GM12878 (cell line): ENCODE results near the gene CDH4. TPM values are rescaled to one million over a fixed set of nuclear protein-coding genes. Genes with fewer than 3 reads are reported as not detected.

Experiments used
- ATAC-seq: fragments of 200-7000 bp; cut with Tn5 transposase; 3 replicates; pipeline ENCODE4 v1.9.1; 2020; ENCODE audit warnings: mild to moderate bottlenecking, moderate library complexity
- BruUV-seq: library from RNA; stranded (reverse); fragments of 400-500 nt; replicated peaks from 2 replicates; lab custom pipeline; 2021; lab: Mats Ljungman, UMichigan
- CTCF ChIA-PET: fragments of 300-600 bp; sonication (Branson Sonifier 250); formaldehyde crosslinking; extraction: SDS; loops from one replicate; lab custom pipeline; 2021; ENCODE audit warnings: inconsistent platforms; lab: Yijun Ruan, JAX
- POLR2A ChIA-PET: fragments of 350-600 bp; formaldehyde crosslinking; extraction: SDS; loops from one replicate; lab custom pipeline; 2021; ENCODE audit warnings: inconsistent platforms; lab: Charles Lee
- RAD21 ChIA-PET: fragments of 300-600 bp; sonication (Branson Sonifier 250); formaldehyde crosslinking; loops from one replicate; lab custom pipeline; 2023; ENCODE audit warnings: antibody characterized with exemption; ENCODE audit not compliant: unreplicated experiment; lab: Charles Lee
- SMC1A ChIA-PET: fragments of 300-600 bp; sonication (Branson Sonifier 250); formaldehyde crosslinking; loops from one replicate; lab custom pipeline; 2023; ENCODE audit not compliant: unreplicated experiment, uncharacterized antibody; lab: Charles Lee
- DNase-seq: peaks from one replicate; pipeline ENCODE4 v3.0.0-alpha.2; 2011; ENCODE audit warnings: low read depth, low spot score
- FAIRE-seq: peaks from 3 replicates; lab custom pipeline; 2011; peaks lifted over from hg19 to GRCh38; lab: Jason Lieb, UNC
- H2AFZ ChIP-seq: 2 replicates; pipeline ENCODE4 v1.6.0; 2011; ENCODE audit warnings: low read depth, low read length, control low read depth; ENCODE audit not compliant: control insufficient read depth
- H3K27ac ChIP-seq: 2 replicates; pipeline ENCODE4 v1.5.1; 2011; ENCODE audit warnings: control low read depth; ENCODE audit not compliant: control insufficient read depth, insufficient read depth
- H3K27me3 ChIP-seq, 2 experiments: replicated peaks in 1 of 2; 2 replicates each; pipeline versions ENCODE4 v1.6.0 to v1.6.1; 2011; ENCODE audit warnings: low read length in 1 of 2; ENCODE audit not compliant: control insufficient read depth in 2 of 2, insufficient read depth in 2 of 2
- H3K36me3 ChIP-seq, 2 experiments: 2 replicates each; pipeline ENCODE4 v1.5.1; 2011; ENCODE audit warnings: low read length in 1 of 2; ENCODE audit not compliant: control insufficient read depth in 2 of 2, insufficient read depth in 2 of 2
- H3K4me1 ChIP-seq: 2 replicates; pipeline ENCODE4 v1.6.1; 2011; ENCODE audit warnings: mild to moderate bottlenecking, low read length, moderate library complexity, mixed read lengths; ENCODE audit not compliant: control insufficient read depth, insufficient read depth
- H3K4me2 ChIP-seq: 2 replicates; pipeline ENCODE4 v1.6.0; 2011; ENCODE audit warnings: control low read depth; ENCODE audit not compliant: control insufficient read depth, insufficient read depth
- H3K4me3 ChIP-seq: fragments of 200-600 bp; sonication (generic); 2 replicates; pipeline ENCODE4 v1.5.1; 2016
- H3K79me2 ChIP-seq: 2 replicates; pipeline ENCODE4 v1.6.0; 2011; ENCODE audit warnings: low read length; ENCODE audit not compliant: control insufficient read depth, insufficient read depth
- H3K9ac ChIP-seq: 2 replicates; pipeline ENCODE4 v1.8.0; 2011; ENCODE audit warnings: low read length, control low read depth, mixed read lengths; ENCODE audit not compliant: control insufficient read depth, insufficient read depth
- H3K9me3 ChIP-seq: replicated peaks from 3 replicates; pipeline ENCODE4 v1.5.1; 2011; ENCODE audit warnings: mild to moderate bottlenecking, low read length; ENCODE audit not compliant: control insufficient read depth, insufficient read depth
- H4K20me1 ChIP-seq: 2 replicates; pipeline ENCODE4 v1.6.0; 2011; ENCODE audit not compliant: control insufficient read depth, insufficient read depth
- BHLHE40 ChIP-seq, 2 experiments: fragments of 450-650 bp in 1 of 2; IDR thresholded peaks; 2 replicates each; pipeline ENCODE4 v1.6.1; 2011 to 2017; ENCODE audit warnings: low read depth in 2 of 2, borderline replicate concordance in 1 of 2, improper control_type of control experiment in 1 of 2, low read length in 1 of 2, mild to moderate bottlenecking in 1 of 2
- MTA3 ChIP-seq: IDR thresholded peaks from 2 replicates; pipeline ENCODE4 v1.6.1; 2012; ENCODE audit warnings: low read length, inconsistent platforms, borderline replicate concordance
- RBBP5 ChIP-seq: fragments of 200-600 bp; sonication (generic); conservative IDR thresholded peaks from 2 replicates; pipeline ENCODE4 v1.6.1; 2016
- RELA ChIP-seq: fragments of 450-650 bp; IDR thresholded peaks from 2 replicates; pipeline ENCODE4 v1.8.0; 2014; ENCODE audit warnings: borderline replicate concordance; ENCODE audit not compliant: partially characterized antibody
- SMAD1 ChIP-seq: fragments of 450-650 bp; IDR thresholded peaks from 2 replicates; pipeline ENCODE4 v1.6.1; 2018; ENCODE audit warnings: mild to moderate bottlenecking, low read depth; ENCODE audit not compliant: partially characterized antibody
- ZNF622 ChIP-seq: fragments of 450-650 bp; IDR thresholded peaks from 2 replicates; pipeline ENCODE4 v1.6.1; 2017; ENCODE audit warnings: mild to moderate bottlenecking, inconsistent platforms
- WGBS: methylation state at CpG from one replicate; pipeline ENCODE4 v1.1.6; 2016; ENCODE audit warnings: low lambda C conversion rate; ENCODE audit not compliant: insufficient replicate concordance, insufficient coverage; ENCODE audit errors: missing lambda C conversion rate; 5-methylcytosine and 5-hydroxymethylcytosine counted together
- in situ Hi-C: fragments of 300-500 bp; cut with MboI; formaldehyde crosslinking; loops from 9 replicates; pipeline ENCODE4 v1.14.3; 2018; ENCODE audit warnings: mixed read lengths
- intact Hi-C: fragments of 100-400 bp; cut with micrococcal nuclease; formaldehyde crosslinking; loops from one replicate; pipeline ENCODE4 v1.14.2; 2022; ENCODE audit not compliant: unreplicated experiment
- polyA plus RNA-seq, 11 experiments: library from polyadenylated mRNA; depleted of rRNA in 4 of 11; unstranded in 6 of 11; stranded (reverse) in 5 of 11; fragments of >200 nt; fragmentation: Nextera tagmentation in 4 of 11; fragmentation: Illumina TruSeq in 1 of 11; extraction: Ambion mirVana in 4 of 11; extraction: Trizol in 1 of 11; gene quantifications; 1 replicate in 1 of 11; 2 replicates in 10 of 11; pipeline versions ENCODE4 v1.2.1 to v1.2.3, GENCODE V29; 2011 to 2016; ENCODE audit warnings: inconsistent platforms in 2 of 11, missing spikeins in 2 of 11, low read depth in 1 of 11
- total RNA-seq, 4 experiments: library from RNA; depleted of rRNA in 3 of 4; stranded (reverse); fragments of >200 nt in 3 of 4; fragmentation: Illumina TruSeq in 1 of 4; extraction: Trizol in 1 of 4; gene quantifications; 2 replicates each; pipeline versions ENCODE4 v1.2.1 to v1.2.3, GENCODE V29; 2013 to 2021
- TF ChIP-seq, protein P1 (sequence below): IDR thresholded peaks from 2 replicates; pipeline ENCODE4 v1.6.1; 2011; ENCODE audit warnings: low read depth, low read length, improper control_type of control experiment, borderline replicate concordance
- TF ChIP-seq, protein P2 (sequence below): IDR thresholded peaks from 2 replicates; pipeline ENCODE4 v1.6.1; 2012; ENCODE audit warnings: low read length, inconsistent platforms

CDH4 gene
- total and polyA plus RNA-seq, 10 of the 15 experiments (the other 5 are each of a cell fraction or from before 2014, with no cell fraction given): not detected

DNA sequence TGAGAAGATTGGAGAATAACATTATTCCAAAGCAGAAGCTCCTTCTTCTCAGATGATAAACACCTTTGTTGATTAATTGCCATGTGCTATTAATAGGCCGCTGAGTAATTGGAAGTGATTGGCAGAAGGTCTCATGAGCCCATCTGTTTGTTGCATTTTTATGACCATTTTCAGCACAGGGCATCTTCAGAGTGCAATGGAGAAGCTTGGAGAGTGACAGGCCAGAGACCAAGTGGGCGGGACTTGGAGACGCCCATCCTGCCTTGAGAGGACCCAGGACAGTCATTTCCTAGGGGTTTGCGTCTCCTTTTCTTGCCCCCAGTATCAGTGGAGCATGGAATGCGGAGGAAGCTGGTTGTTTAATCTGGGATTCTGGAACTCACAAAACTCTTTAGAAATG, 89.5 kb downstream of the CDH4 start:
- Histone ChIP-seq H3K27ac (no peak overlapping the region), H3K79me2 (no peaks in the 10 kb centered on the region), H2AFZ (no peak overlapping the region), H3K9ac (no peak overlapping the region), H3K36me3 (no peaks in the 10 kb centered on the region), H3K4me1 (no peaks in the 10 kb centered on the region), H3K4me2 (no peak overlapping the region), H3K4me3 (no peak overlapping the region), H3K27me3 (no peaks in the 10 kb centered on the region), H3K9me3 (no peaks in the 10 kb centered on the region; the same call in 2 of the 3 replicates), H4K20me1 (no peaks in the 10 kb centered on the region)
- 48% methylated on average over 5 of the region's 5 CpGs for WGBS
- in situ Hi-C loops (loop anchor here (25.0 kb wide), 1 partner anchor 1554 kb away; no protein-coding TSS in a partner anchor), intact Hi-C loops (no loop called here)
- ChIA-PET RAD21 (no interaction called here), SMC1A (no interaction called here), POLR2A (no interaction called here), CTCF (no interaction called here)
- no peak for FAIRE-seq
- DNase-seq: no peak
- ATAC-seq: no peak
- BruUV-seq: no TSS peak
- no peak for TF ChIP-seq SMAD1
- TF ChIP-seq ZNF622: no peak
- no peak for TF ChIP-seq BHLHE40 (IDR thresholded peaks at IDR 0.05; ENCODE audit: borderline replicate concordance in 1 of 2, low read depth in 2 of 2, low read length in 1 of 2)
- TF ChIP-seq RELA: no peak
- TF ChIP-seq, protein P1, sequence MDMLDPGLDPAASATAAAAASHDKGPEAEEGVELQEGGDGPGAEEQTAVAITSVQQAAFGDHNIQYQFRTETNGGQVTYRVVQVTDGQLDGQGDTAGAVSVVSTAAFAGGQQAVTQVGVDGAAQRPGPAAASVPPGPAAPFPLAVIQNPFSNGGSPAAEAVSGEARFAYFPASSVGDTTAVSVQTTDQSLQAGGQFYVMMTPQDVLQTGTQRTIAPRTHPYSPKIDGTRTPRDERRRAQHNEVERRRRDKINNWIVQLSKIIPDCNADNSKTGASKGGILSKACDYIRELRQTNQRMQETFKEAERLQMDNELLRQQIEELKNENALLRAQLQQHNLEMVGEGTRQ: no peak
- no peak for TF ChIP-seq RBBP5
- TF ChIP-seq MTA3: no peak
- TF ChIP-seq, protein P2, sequence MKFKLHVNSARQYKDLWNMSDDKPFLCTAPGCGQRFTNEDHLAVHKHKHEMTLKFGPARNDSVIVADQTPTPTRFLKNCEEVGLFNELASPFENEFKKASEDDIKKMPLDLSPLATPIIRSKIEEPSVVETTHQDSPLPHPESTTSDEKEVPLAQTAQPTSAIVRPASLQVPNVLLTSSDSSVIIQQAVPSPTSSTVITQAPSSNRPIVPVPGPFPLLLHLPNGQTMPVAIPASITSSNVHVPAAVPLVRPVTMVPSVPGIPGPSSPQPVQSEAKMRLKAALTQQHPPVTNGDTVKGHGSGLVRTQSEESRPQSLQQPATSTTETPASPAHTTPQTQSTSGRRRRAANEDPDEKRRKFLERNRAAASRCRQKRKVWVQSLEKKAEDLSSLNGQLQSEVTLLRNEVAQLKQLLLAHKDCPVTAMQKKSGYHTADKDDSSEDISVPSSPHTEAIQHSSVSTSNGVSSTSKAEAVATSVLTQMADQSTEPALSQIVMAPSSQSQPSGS: no peak
